K562 (cell line): ENCODE results near the gene LRRC59. TPM values are rescaled to one million over a fixed set of nuclear protein-coding genes. Genes with fewer than 3 reads are reported as not detected.
A peak's percentile ranks its signal among the peaks of the same experiment; 100 is the strongest.

Experiments
- BMI1 ChIP-seq: fragments of 150-350 bp; IDR thresholded peaks from 2 replicates; pipeline ENCODE4 v1.6.1; 2014; ENCODE audit warnings: low read length
- MIER1 ChIP-seq: fragments of 450-650 bp; IDR thresholded peaks from 2 replicates; pipeline ENCODE4 v1.6.1; 2016; ENCODE audit warnings: antibody characterized with exemption, mild to moderate bottlenecking, low read depth
- NEUROD1 ChIP-seq: fragments of 150-350 bp; IDR thresholded peaks from 2 replicates; pipeline ENCODE4 v1.6.1; 2014; ENCODE audit warnings: borderline replicate concordance, low read length, low read depth; ENCODE audit not compliant: partially characterized antibody
- POLR2G ChIP-seq: fragments of 200-400 bp; formaldehyde crosslinking; IDR thresholded peaks from 2 replicates; pipeline ENCODE4 v1.6.1; 2017; ENCODE audit warnings: low read depth, mild to moderate bottlenecking, antibody characterized with exemption, low read length, moderate library complexity
- RBM22 ChIP-seq: fragments of 200-400 bp; formaldehyde crosslinking; IDR thresholded peaks from 2 replicates; pipeline ENCODE4 v1.6.1; 2018; ENCODE audit warnings: low read length, low read depth; ENCODE audit not compliant: poor library complexity, severe bottlenecking
- SUPT5H ChIP-seq: fragments of 450-650 bp; IDR thresholded peaks from 2 replicates; pipeline ENCODE4 v1.6.1; 2016
- TAF1 ChIP-seq: IDR thresholded peaks from 2 replicates; pipeline ENCODE4 v1.6.1; 2011; ENCODE audit warnings: mild to moderate bottlenecking, low read length, moderate library complexity; ENCODE audit not compliant: insufficient read depth, control insufficient read depth, severe bottlenecking; ENCODE audit errors: extremely low read depth
- polyA plus RNA-seq, 8 experiments: library from polyadenylated mRNA; depleted of rRNA in 4 of 8; stranded (reverse) in 5 of 8; unstranded in 3 of 8; fragments of >200 nt; fragmentation: Nextera tagmentation in 2 of 8; fragmentation: Illumina TruSeq in 1 of 8; extraction: Ambion mirVana in 2 of 8; extraction: Trizol in 1 of 8; gene quantifications; 2 replicates each; pipeline versions ENCODE4 v1.2.1 to v1.2.3, GENCODE V29; 2011 to 2014; ENCODE audit warnings: inconsistent platforms in 1 of 8, missing spikeins in 1 of 8
- total RNA-seq, 7 experiments: library from RNA; depleted of rRNA in 6 of 7; stranded (reverse); fragments of >200 nt in 6 of 7; fragmentation: Illumina TruSeq in 2 of 7; extraction: Trizol in 2 of 7; gene quantifications; 2 replicates each; pipeline versions ENCODE4 v1.2.1 to v1.2.3, GENCODE V29; 2011 to 2021; ENCODE audit warnings: low replicate concordance in 1 of 7
- TF ChIP-seq, protein P1 (sequence below): fragments of 250-450 bp; sonication (Bioruptor Pico); IDR thresholded peaks from 2 replicates; pipeline ENCODE4 v1.9.0; 2021; ENCODE audit warnings: mild to moderate bottlenecking
- TF ChIP-seq, protein P2 (sequence below): sonication (generic); formaldehyde crosslinking; IDR thresholded peaks from 2 replicates; pipeline ENCODE4 v1.8.0; 2022; ENCODE audit warnings: mild to moderate bottlenecking, missing genetic modification reagents, borderline replicate concordance

LRRC59 gene
- total and polyA plus RNA-seq, 9 of the 15 experiments (the other 6 are each of a cell fraction or from before 2014, with no cell fraction given) = 27.8 to 244 (median 154) TPM

DNA sequence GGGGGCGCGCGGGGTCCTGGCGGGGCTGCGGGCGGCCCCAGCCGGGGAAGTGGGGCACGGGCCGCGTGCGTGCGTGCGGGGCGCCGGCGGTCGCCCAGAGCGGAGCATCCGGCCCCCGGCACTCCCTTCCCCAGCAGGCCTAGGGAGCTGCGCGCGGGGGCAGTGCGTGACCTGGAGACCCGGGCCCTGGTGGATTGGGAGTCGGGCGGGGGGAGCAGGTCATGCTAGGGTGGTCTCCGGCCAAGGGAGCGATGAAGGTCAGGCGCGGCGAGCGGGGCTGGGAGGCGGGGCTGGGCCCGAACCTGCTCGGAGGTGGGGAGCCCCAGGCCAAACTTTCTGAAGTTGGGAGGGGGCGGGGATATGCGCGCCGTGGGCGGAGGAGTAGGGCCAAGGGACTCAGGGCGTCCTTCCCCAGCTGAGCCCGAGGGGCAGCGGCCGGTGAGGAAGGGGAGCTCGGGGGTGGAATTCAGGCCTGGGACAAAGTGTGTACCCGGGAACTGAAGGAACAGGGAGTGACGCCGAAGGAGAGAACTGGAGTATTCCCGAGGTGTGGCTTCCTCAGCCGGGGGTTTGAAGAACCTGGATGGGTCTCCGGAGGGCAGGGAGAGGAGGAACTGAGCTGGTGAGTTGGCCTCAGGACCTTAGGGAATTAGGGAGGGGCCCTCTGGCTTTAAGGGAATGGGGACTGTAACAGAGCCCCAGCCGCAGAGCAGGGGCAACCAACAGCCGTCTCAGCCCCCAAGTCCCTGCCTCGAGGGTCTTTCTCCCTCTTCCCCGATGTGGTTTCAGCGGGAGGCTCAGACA is 50.8 kb downstream of the LRRC59 start (continued):
- TF ChIP-seq SUPT5H = no peak
- 0 out of 2 replicates have a peak, but pooled peaks have one; percentile 28 for TF ChIP-seq MIER1
- TF ChIP-seq BMI1 = no peak
- TF ChIP-seq, protein P1, sequence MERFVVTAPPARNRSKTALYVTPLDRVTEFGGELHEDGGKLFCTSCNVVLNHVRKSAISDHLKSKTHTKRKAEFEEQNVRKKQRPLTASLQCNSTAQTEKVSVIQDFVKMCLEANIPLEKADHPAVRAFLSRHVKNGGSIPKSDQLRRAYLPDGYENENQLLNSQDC = no peak
- no peak for TF ChIP-seq POLR2G
- no peak for TF ChIP-seq NEUROD1
- no peak for TF ChIP-seq TAF1
- TF ChIP-seq RBM22 = no peak
- TF ChIP-seq, protein P2, sequence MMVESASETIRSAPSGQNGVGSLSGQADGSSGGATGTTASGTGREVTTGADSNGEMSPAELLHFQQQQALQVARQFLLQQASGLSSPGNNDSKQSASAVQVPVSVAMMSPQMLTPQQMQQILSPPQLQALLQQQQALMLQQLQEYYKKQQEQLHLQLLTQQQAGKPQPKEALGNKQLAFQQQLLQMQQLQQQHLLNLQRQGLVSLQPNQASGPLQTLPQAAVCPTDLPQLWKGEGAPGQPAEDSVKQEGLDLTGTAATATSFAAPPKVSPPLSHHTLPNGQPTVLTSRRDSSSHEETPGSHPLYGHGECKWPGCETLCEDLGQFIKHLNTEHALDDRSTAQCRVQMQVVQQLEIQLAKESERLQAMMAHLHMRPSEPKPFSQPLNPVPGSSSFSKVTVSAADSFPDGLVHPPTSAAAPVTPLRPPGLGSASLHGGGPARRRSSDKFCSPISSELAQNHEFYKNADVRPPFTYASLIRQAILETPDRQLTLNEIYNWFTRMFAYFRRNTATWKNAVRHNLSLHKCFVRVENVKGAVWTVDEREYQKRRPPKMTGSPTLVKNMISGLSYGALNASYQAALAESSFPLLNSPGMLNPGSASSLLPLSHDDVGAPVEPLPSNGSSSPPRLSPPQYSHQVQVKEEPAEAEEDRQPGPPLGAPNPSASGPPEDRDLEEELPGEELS (CRISPR knock-in tag) = no peak
